ENCODE results near the gene EXD3. TPM values are rescaled to one million over a fixed set of nuclear protein-coding genes. Genes with fewer than 3 reads are reported as not detected.
"Not testable (repeated sequence)": the region's sequence is repeated elsewhere in the genome, so short reads cannot be mapped to it uniquely, and the experiment has no call there.

EXD3 gene
- total RNA-seq, 4 donors from 2014 or later, result 11.8 to 49.0 (median 31.5) TPM

GRCh38 chr9:137263506-137263905, 159.5 kb downstream of the EXD3 start:
- Histone ChIP-seq H3K36me3 (no peaks in the 10 kb centered on the region), H3K4me3 (no peak overlapping the region), H3K27ac (no peak overlapping the region), H3K27me3 (no peaks in the 10 kb centered on the region), H3K9me3 (no peaks in the 10 kb centered on the region), H3K4me1 (no peaks in the 10 kb centered on the region)
- TF ChIP-seq POLR2A (IDR thresholded peaks at IDR 0.05) (no peak), CTCF (IDR thresholded peaks at IDR 0.05) (no peak)
- intact Hi-C loops (cut with DNase I; ENCODE audit: low total_unique reads), result no loop called here
- no peak for DNase-seq

GRCh38 chr9:137262909-137263285, 160.1 kb downstream of the EXD3 start:
- TF ChIP-seq POLR2A (IDR thresholded peaks at IDR 0.05) (no peak), CTCF (IDR thresholded peaks at IDR 0.05) (no peak)
- Histone ChIP-seq H3K27ac (no peak overlapping the region), H3K9me3 (no peaks in the 10 kb centered on the region), H3K36me3 (no peaks in the 10 kb centered on the region), H3K27me3 (no peaks in the 10 kb centered on the region), H3K4me1 (no peaks in the 10 kb centered on the region), H3K4me3 (no peak overlapping the region)
- intact Hi-C loops (cut with DNase I; ENCODE audit: low total_unique reads), result no loop called here
- DNase-seq, result no peak

GRCh38 chr9:137262173-137262908, 160.6 kb downstream of the EXD3 start:
- H3K27me3 ChIP-seq; H3K36me3 ChIP-seq; H3K9me3 ChIP-seq; intact Hi-C loops (cut with DNase I; ENCODE audit: low total_unique reads); DNase-seq; H3K4me3 ChIP-seq; H3K4me1 ChIP-seq; H3K27ac ChIP-seq: not testable (repeated sequence)
- peak in 2 of 4 experiments; percentile 36 to 47 for TF ChIP-seq CTCF (IDR thresholded peaks at IDR 0.05)

Small RNA genes lying within 50 kb of the gene (microRNA-seq; reads per million reads assigned to microRNA genes)
- gene MIR7114 (ENCODE audit: borderline microRNAs expressed, borderline replicate concordance), result not detected

Other genes with a start within 250 kb of the EXD3 start
- gene ANAPC2, start 234.6 kb downstream of the EXD3 start, total RNA-seq, result 10 to 100 TPM in 3 of 4 donors, 1 to 10 TPM in 1; 6.7 to 65.6 (median 24.9) TPM
- gene SSNA1, start 234.5 kb downstream of the EXD3 start, total RNA-seq, result 10 to 100 TPM; 17.1 to 47.1 (median 40.6) TPM
- gene TPRN, start 222.4 kb downstream of the EXD3 start, total RNA-seq, result 10 to 100 TPM in 1 of 4 donors, 1 to 10 TPM in 2, under 1 TPM in 1; 0.29 to 17.1 (median 5.5) TPM
- gene TMEM203, start 217.5 kb downstream of the EXD3 start, total RNA-seq, result 10 to 100 TPM; 33.2 to 53.3 (median 38.7) TPM
- 10 to 100 TPM in 1 of 4 donors, 1 to 10 TPM in 1, not detected in 2; 4.5 to 14.9 TPM for gene NDOR1, start 217.5 kb downstream of the EXD3 start, total RNA-seq
- 1 to 10 TPM in 1 of 4 donors, not detected in 3; 3.7 TPM for gene RNF208, start 200.9 kb downstream of the EXD3 start, total RNA-seq
- gene CYSRT1, start 198.0 kb downstream of the EXD3 start, total RNA-seq, result under 1 TPM in 1 of 4 donors, not detected in 3; 0.34 TPM
- gene RNF224, start 195.7 kb downstream of the EXD3 start, total RNA-seq, result under 1 TPM in 1 of 4 donors, not detected in 3; 0.21 TPM
- gene SLC34A3, start 192.3 kb downstream of the EXD3 start, total RNA-seq, result under 1 TPM in 1 of 4 donors, not detected in 3; 0.48 TPM
- 100 to 1,000 TPM in 3 of 4 donors, 10 to 100 TPM in 1; 91.5 to 174 (median 139) TPM for gene TUBB4B, start 181.9 kb downstream of the EXD3 start, total RNA-seq
- not detected for gene STPG3, start 171.9 kb downstream of the EXD3 start, total RNA-seq
- 10 to 100 TPM; 17.1 to 46.5 (median 43.2) TPM for gene NELFB, start 167.8 kb downstream of the EXD3 start, total RNA-seq
- 10 to 100 TPM in 3 of 4 donors, 1 to 10 TPM in 1; 2.6 to 12.7 (median 11.5) TPM for gene TOR4A, start 145.4 kb downstream of the EXD3 start, total RNA-seq
- 10 to 100 TPM in 2 of 4 donors, 1 to 10 TPM in 1, under 1 TPM in 1; 0.29 to 16.5 (median 11.4) TPM for gene NRARP, start 120.9 kb downstream of the EXD3 start, total RNA-seq
- gene NOXA1, start 231 bp upstream of the EXD3 start, total RNA-seq, result 10 to 100 TPM in 1 of 4 donors, 1 to 10 TPM in 2, under 1 TPM in 1; 0.29 to 13.3 (median 3.4) TPM
- under 1 TPM in 1 of 4 donors, not detected in 3; 0.21 TPM for gene ENTPD8, start 18.2 kb upstream of the EXD3 start, total RNA-seq
- 10 to 100 TPM; 17.4 to 40.7 (median 32.1) TPM for gene NSMF, start 36.2 kb upstream of the EXD3 start, total RNA-seq
- gene PNPLA7, start 127.2 kb upstream of the EXD3 start, total RNA-seq, result 10 to 100 TPM in 1 of 4 donors, 1 to 10 TPM in 2, under 1 TPM in 1; 0.26 to 25.7 (median 3.4) TPM
- 10 to 100 TPM in 3 of 4 donors, 1 to 10 TPM in 1; 8.6 to 47.9 (median 30.5) TPM for gene MRPL41, start 128.7 kb upstream of the EXD3 start, total RNA-seq
- 10 to 100 TPM; 31.3 to 42.4 (median 38.4) TPM for gene DPH7, start 155.8 kb upstream of the EXD3 start, total RNA-seq
- 10 to 100 TPM; 14.7 to 26.4 (median 16.3) TPM for gene ZMYND19, start 167.3 kb upstream of the EXD3 start, total RNA-seq
- gene ARRDC1, start 182.5 kb upstream of the EXD3 start, total RNA-seq, result 10 to 100 TPM; 10.3 to 25.1 (median 21.3) TPM
- gene EHMT1, start 195.8 kb upstream of the EXD3 start, total RNA-seq, result 100 to 1,000 TPM in 1 of 4 donors, 10 to 100 TPM in 3; 32.6 to 109 (median 74.9) TPM